T-helper 22 cell (primary cell): ENCODE results near the gene DDX11.
"Not testable (repeated sequence)": the region's sequence is repeated elsewhere in the genome, so short reads cannot be mapped to it uniquely, and the experiment has no call there.

ENCODE experiments used
- DNase-seq: peaks from one replicate; pipeline ENCODE4 v3.0.0-alpha.2; 2020; ENCODE audit warnings: low read depth

The DDX11 gene

GRCh38 chr12:31124158-31124557 is 50.5 kb downstream of the DDX11 start:
- DNase-seq: not testable (repeated sequence)

GRCh38 chr12:31125171-31125570 is 51.5 kb downstream of the DDX11 start:
- DNase-seq: not testable (repeated sequence)

GRCh38 chr12:31127209-31127848 is 53.7 kb downstream of the DDX11 start:
- not testable (repeated sequence) for DNase-seq

- not testable (repeated sequence) for DNase-seq
These were observed 62.9 kb downstream of the DDX11 start for GRCh38 chr12:31136581-31136980.

GRCh38 chr12:31144768-31145167 is 71.1 kb downstream of the DDX11 start:
- DNase-seq: not testable (repeated sequence)

GRCh38 chr12:31145296-31145695 is 71.6 kb downstream of the DDX11 start:
- not testable (repeated sequence) for DNase-seq

GRCh38 chr12:31147415-31147814 is 73.8 kb downstream of the DDX11 start:
- DNase-seq: not testable (repeated sequence)

GRCh38 chr12:31150766-31151165 is 77.1 kb downstream of the DDX11 start:
- not testable (repeated sequence) for DNase-seq
